Stimulated activated CD8-positive, alpha-beta memory T cell treated with anti-CD3 and anti-CD28 coated beads, Interleukin-12 subunit alpha, Interleukin-12 subunit beta, amount 100 ng/mL, for 1 hour (primary cell): ENCODE measurements around the gene EHBP1.
"Not testable (repeated sequence)": the region's sequence is repeated elsewhere in the genome, so short reads cannot be mapped to it uniquely, and the experiment has no call there.

Source experiments
- DNase-seq: peaks from one replicate; pipeline ENCODE4 v3.0.0-alpha.2; 2020; ENCODE audit warnings: low read depth

EHBP1 gene

DNA sequence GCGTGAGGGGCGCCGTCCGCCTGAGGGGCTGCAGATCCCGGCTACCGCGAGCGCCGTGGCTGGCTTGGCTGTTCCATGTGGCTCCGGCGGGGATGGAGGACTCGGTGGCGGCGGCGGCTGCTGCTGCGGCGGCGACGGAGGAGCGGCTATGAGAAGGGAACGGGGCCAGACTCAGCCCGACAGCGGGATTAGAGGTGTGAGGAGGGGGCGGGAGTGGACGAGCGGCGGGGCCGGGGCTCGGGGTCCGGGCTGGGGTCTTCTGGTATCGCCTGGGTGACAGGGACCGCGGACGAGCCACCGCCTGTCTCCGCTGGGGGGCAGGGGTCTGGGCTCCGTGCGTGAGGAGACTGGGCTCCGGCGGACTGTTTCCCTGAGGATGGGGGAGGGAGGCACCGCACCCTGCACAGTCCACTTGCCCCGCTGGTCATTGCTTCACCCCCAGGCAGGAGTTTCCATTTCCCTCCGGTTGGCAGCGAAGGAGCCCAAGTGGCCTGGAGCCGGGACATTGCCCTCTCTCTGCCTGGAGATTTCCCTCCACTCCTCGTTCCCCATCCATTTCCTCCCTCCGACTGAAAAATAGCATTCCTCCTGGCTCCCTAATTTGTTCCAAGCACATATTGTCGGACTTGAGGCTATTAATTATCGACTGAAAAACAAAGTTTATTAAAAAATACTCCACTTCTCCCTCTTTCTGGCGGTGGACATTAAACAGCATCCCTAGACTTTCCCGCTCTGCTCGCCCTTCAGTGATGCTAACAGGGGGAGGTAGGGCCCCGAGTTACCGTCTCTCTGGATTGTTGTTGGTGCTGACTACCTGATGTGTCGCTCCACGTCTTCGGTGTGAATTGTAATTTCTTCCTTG lies 577 bp downstream of the EHBP1 start:
- DNase-seq, result no peak

DNA sequence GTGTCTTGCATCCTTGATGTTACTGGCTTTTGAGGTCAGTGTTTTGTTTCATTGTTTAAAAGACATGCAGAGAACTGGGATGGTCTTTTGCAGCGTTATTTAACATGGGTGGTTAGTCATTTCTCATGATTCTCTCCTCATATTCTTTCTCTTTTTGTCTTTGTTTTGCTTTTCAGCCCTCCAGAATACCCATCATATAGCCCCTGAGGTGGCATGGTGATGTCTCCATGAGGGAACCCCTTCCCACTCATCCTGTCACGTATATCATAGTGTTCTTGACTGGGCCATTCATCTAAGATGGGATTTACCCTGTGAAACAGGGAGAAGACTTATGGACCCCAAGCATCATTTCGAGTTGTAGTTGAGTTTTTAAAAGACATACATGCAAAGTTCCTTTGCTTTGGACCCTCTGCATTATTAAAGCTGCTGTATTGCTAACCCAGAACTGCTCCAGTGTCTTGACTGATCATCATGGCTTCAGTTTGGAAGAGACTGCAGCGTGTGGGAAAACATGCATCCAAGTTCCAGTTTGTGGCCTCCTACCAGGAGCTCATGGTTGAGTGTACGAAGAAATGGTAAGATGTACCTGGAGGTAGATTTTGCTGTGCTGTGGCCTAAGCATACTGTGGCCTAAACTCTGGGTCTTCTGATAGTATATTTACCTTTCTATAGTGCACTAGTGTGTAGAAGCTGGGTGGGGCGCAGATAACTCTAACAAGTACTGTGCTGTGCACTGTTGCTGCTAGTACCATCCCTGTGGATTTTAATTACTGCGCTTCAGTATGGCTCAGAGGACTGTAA lies 1.4 kb downstream of the EHBP1 start:
- DNase-seq, result no peak

DNA sequence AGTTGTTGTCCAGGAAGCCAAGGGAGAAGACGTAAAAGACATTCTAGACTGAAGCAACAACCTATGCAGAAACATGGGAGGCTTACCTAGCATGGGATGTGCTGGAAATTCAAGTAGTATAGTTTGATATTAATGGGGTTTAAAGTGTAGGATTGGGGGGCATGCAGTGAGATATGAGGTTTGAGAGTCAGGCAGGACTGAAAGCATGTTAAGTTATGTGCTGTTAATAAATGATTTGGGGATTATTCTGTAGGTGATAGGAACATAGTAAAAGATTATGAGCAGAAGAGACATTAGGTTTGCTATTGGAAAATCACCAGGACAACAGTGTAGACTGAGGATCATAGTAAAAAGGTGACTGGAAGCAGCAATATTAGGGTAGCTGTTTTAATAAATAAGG lies 3.2 kb downstream of the EHBP1 start:
- no peak for DNase-seq

DNA sequence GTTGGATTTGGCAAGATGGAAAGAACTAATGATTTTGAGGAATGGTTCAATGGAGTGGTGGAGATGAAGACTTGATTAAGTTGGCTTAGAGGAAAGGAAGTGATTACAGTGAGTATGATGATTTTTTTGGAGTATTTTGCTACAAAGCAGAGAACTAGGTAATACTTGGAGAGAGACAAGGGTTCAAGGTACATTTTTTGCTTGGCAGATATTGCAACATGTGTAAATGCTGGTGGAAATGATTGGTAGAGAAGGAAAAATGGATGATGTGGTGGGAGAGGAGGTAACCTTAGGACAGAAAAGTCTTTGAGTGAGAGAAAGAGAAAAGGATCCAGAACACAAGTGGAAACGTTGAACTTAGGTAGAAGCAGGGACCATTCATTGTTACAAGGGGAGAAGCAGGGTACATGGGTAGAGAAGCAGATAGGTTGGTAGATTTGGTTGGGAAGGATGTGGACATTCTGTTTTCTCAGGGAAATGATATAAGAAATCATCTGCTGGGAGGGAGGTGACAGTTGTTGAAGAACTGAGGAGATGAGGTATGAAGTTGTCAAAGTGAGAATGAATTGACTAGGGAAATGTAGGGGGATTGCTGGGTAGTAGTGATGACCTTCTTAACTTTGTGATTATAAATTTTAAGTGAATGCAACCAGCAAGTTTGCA lies 6.5 kb downstream of the EHBP1 start:
- DNase-seq, result no peak

DNA sequence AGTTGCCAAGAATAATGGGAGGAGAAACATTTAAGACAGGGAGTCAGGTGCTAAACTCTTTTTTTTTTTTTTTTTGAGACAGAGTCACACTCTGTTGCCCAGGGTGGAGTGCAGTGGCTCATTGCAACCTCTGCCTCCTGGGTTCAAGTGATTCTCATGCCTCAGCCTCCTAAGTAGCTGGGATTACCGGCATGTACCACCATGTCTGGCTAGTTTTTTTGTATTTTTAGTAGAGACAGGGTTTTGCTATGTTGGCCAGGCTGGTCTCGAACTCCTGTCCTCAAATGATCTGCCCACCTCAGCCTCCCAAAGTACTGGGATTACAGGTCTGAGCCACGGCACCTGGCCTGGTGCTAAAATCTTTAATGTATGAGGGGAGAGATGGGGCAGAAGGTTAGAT lies 7.7 kb downstream of the EHBP1 start:
- DNase-seq, result not testable (repeated sequence)

DNA sequence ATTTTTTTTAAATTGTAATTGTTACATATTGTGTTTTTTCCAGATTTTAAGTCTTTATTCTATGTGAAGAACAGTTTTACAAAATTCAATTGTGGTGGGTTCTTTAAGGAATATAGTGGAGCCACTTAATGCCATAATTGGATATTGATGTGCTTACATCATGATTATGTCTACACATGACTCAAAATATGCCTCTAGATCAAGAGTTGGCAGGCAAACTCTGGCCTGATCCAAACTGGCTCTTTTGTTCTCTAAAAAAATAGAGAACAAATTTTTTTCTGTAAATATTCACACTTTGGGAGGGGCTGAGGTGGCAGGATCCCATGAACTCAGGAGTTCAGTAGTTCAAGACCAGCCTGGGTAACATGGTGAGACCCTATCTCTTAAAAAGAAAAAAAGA lies 8.3 kb downstream of the EHBP1 start:
- no peak for DNase-seq

DNA sequence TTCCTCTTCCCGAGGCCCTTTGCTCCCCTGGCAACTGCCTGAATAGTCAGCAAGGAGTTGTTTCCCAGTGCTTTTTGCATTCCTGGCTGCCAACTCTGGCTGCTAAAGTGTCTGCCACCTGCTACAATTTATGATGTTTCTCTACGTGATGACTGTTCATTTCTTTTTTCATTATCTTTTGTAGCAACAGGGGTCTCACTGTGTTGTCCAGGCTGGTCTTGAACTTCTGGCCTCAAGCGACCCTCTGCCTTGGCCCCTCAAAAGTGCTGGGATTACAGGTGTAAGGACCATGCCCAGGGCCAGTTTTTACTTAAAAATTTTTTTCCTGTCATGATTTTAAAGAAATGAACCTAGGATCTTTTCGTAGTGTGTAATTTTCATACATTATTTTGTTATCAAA lies 11.3 kb downstream of the EHBP1 start:
- no peak for DNase-seq

DNA sequence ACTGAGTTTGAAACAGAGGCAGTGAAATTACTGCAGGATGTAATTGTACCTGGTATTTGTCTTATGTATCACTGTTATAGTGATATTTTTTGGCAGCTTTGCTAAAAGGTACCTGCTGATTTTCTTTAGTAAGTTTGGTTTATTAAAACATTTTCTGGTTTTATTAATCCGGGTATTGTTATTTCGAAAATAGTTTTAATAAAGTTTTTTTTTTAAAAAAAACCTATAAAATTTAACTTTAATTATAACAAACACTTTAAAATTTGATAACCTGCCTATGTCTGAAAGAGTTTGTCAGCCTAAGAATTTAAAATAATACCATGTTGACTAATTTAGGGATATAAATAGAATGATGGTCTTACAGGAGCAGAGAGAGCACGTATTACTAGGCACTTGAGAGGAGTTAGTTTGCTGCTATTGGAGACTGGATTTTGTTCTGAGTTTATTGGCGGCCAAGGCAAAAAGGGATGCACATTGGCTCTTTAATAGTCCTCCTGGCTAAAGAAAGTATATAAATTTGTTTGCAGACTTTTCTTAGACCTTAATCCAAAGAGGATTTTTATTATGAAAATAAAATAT lies 12.1 kb downstream of the EHBP1 start:
- DNase-seq, result no peak

DNA sequence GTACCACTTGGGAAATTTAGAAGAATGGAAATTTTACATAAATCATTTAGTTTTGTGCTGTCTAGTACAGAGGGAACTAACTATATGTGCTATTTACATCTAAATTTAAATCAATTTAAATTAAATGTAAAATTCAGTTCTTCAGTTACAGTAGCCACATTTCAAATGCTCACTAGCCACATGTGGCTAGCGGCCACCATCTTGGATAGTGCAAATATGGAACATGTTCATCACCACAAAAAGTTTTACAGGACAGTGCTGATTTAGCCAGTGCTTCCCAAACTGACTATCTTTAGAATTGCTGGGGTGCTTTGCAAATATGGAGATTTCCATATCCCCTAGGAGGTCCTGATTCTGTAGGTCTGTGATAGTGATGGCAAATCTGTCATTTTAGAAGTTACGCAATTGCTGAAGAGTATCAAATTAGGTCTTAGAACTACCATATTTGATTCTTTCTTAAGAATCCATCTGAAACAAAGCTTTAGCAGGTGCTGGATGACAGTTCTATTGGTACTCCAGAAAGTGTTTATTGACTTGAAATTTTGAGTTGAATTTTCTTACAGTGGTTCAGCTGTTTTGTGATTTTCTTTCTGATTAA lies 12.8 kb downstream of the EHBP1 start:
- no peak for DNase-seq

DNA sequence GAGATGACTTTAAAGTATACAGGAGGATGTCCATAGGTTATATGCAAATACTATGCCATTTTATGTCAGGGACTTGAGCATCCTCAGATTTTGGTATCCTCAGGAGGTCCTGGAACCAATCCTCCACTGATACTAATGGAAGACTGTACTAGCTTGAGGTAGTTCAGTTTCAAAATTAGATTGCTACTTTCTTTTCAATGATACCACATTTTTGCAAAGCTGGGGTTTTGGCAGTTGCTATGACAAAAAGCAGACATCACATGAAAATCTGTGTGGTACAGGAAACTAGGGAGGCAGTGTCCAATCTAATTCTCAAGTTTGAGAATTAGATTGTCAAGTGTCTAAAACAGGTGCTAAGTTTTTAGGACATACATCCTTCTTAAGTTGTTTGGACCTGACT lies 14.2 kb downstream of the EHBP1 start:
- no peak for DNase-seq

DNA sequence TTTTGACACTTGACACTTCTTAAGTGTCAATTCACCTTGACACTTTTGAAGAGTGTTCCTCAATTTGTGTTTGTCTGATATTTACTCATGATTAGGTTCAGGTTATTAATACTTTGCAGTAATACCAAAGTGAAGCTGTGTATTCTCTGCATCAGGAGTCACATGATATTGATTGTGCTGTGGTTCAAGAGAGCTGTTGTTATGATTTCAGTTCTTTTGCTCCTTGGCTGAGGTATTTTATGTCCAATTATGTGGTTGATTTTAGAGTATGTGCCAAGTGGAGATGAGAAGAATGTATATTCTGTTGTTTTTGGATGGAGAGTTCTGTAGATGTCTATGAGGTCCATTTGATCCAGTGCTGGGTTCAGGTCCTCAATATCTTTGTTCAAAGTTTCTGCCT lies 17.2 kb downstream of the EHBP1 start:
- no peak for DNase-seq

DNA sequence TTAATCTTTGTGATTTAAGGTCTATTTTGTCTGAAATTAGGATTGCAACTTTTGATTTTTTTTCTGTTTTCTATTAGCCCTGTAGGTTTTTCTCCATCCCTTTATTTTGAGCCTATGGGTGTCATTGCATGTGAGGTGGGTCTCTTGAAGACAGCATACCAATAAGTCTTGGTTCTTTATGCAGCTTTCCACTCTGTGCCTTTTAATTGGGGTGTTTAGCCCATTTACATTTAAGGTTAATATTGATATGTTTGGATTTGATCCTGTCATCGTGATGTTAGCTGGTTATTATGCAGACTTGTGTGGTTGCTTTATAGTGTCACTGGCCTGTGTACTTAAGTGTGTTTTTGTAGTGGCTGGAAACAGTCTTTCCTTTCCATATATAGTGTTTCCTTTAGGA lies 17.7 kb downstream of the EHBP1 start:
- DNase-seq, result no peak

DNA sequence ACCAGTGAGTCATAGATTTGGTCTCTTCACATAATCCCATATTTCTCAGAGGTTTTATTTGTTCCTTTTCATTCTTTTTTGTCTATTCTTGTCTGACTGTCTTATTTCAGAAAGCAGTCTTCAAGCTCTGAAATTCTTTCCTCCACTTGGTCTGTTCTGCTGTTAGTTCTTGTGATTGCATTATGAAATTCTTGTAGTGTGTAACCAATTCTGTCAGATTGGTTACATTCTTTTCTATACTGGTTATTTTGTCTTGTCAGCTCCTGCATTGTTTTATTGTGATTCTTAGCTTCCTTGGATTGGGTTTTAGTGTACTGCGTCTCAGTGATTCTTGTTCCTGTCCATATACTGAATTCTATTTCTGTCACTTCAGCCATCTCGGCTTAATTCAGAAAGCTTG lies 18.6 kb downstream of the EHBP1 start:
- no peak for DNase-seq

DNA sequence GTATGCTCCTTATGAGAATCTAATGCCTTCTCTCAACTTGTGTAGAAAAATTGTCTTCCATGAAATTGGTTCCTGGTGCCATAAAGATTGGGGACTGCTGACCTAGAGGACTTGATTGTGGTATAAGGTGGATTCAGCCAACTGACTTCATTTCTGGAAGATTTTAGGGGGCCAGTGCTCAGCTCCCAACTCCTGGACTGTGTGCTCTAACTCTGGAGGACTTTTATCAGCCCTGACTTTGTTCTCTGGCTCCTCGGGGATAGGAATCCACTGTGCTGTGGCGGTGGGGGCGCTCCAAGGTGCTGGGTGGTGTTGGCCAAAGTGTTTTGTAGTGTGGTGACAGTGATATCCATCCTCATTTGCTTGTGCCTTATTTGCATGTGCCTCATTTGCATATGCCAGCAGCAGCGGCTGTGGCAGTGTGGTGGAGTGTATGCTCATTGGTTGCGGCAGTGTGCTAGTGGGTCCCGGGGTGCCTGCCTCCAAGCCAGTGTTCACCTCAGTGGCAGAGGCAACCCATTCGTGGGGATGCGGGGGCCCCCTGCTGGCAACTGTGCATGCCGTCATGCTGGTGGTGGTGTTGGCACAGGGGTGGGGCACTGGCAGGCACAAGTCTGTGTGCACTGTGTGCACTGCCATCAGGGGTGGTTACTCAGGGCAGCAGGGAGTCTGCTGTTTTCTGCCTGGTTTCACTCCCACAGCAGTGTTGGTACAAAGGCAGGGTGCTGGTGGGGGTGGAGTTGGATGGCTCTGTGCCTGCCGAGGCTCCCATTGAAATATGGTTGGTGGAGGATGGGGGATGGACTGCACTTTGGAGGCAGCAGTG lies 19.6 kb downstream of the EHBP1 start:
- DNase-seq, result no peak

DNA sequence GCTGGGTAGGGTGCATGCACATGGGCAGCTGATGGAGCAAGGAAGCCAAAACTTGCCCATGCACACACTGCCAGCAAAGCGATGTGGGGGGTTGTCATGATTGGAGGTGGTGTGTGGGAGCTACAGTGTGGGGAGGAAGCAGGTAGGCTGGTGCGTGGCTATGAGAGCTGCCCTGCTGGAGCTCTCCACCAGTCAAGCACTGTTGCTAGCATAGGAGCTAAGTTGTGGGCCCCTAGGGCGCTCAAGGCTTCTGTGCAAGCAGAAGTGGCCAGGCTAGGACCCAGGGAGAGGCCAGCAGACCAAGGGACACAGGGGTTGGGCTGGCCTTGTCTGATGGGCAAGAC lies 20.2 kb downstream of the EHBP1 start:
- no peak for DNase-seq

DNA sequence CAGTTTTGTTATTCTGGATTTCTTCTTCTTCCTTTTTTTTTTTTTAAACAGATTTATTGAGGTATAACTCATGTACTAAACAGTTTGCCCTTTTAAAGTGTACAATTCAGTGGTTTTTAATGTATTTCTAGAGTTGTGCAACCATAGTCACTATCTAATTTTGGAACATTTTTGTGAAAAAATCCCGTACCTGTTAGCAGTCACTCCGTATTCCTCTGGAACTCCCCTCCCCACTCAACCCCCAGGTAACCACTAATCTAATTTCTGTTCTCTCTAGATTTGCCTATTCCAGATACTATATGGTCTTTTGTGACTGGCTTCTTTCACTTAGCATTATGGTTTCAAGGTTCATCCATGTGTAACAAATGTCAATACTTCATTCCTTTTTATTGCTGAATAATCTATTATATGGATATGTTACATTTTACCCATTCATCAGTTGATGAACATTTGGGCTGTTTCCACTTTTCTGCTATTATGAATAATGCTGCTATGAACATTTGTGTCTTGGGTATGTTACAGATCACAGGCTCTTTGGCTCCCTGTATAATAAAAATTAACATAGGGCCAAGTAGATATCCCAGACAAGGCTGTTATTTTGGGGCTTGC lies 21.9 kb downstream of the EHBP1 start:
- DNase-seq, result no peak

DNA sequence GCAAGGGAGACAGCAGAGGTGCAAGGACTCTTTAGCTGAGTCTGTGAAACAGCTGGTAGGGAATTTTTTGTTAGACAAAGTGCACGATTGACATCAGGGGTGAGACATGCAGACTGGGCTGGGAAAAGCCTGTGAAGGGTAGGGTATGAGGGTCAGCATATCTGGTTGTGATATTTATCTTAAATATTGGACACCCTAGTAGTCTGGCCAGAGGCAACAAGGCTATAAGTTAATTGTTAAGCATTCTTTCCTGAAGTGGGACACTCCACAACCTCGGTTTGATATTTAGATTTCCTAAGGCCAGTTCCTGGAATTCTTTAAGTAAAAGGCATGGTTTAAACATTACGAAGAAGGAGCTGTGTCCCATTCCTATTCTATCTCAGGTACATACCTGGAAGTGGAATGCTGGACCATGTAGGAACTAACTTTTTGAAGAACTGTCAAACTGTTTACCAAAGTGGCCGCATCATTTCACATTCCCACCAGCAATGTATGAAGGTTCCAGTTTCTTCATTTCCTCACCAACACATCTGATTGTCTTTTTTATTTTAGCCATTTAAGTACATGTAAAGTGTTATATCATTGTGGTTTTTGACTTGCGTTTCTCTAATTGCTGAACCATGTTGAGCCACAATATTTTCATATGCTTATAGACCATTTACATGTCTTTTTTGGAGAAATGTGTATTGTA lies 22.5 kb downstream of the EHBP1 start:
- no peak for DNase-seq

DNA sequence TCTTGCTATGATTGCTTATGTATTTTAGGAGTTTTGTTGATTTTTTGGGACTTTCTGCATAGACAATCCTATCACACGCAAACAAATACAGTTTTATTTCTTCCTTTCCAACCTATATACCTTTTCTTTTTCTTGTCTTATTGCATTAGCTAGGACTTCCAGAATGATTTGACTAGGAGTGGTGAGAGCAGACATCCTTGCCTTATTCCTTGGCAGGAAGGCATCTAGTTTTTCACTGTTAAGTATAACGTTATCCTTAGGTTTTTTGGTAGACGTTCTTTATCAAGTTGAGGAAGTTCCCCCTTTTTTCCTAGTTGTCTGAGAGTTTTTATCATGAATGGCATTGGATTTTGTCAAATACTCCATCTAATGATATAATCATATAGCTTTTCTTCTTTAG lies 25.8 kb downstream of the EHBP1 start:
- no peak for DNase-seq

DNA sequence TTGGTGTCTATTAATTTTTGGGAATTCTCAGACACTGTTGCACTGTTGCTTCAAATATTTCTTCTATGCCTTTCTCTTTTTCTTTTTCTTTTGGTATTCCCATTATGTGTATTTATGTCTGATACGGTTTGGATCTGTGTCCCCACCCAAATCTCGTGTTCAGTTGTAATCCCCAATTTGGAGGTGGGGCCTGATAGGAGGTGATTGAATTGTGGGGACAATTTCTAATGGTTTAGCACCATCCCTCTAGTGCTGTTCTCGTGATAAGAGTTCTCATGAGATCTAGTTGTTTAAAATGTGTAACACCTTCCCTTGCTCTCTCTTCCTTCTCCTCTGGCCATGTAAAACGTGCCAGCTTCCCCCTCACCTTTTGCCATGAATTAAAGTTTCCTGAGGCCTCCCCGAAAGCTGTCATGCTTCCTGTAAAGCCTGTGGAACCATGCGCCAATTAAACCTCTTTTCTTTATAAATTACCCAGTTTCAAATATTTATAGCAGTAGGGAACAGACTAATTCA lies 26.8 kb downstream of the EHBP1 start:
- no peak for DNase-seq

DNA sequence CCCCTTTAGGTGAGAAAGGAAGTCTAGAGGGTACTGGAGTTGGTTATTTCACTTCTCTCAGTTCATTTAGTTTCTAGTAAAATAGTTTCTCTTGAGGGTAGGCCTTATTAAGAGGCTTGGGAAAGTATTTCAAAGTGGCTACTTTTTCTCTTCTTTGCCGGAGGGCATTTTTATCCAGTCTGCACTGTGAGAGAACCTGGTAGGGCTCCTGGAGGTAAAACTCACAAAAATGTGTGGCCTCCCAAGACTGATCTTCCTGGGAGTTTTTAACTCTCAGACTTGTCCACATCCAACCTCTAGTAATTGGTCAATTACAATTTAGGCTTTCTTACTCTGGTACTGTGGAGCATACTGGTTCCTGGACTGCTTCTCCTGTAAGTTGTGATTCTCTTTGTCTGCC lies 28.0 kb downstream of the EHBP1 start:
- DNase-seq, result no peak
